NCI-H2227 (cell line): Measurements from ENCODE around the gene ZNF622.
A peak's percentile ranks its signal among the peaks of the same experiment; 100 is the strongest.
"Not testable (repeated sequence)": the region's sequence is repeated elsewhere in the genome, so short reads cannot be mapped to it uniquely, and the experiment has no call there.

ENCODE experiments used
- DNase-seq: peaks from one replicate; lab custom pipeline; 2025; ENCODE audit not compliant: unreplicated experiment; lab: John Stamatoyannopoulos, UW

ZNF622 gene

DNA sequence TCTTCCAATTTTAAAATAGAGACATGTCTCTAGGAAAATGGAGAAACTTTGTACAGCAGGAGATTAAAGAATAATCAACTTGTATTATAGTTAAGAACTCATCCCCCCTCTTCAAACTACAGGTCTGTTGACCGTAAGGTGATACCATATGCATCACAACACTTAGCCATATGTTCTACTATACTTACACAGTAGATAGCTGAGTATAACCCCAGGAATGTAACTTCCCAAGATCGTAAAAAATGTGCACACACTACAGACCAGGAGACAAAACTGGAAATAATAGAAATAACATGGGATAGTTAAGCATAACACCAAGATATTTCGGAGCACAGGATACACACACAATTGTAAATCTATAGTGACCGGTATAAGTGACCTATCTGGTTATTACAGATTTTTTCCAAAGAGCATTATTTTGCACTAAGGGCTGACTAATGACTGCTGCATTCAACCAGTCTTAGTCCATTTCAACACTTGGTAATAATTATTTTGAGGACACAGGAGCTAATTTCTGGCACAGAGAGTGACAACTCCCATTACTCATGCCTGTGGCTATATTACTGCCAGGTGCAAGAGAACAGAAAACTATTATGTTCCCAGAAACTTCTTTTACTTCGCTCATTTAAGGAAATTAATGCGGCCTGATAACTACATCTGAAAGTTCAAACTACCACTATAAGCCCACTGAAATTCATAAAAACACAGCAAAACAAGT lies 15.4 kb upstream of the ZNF622 start:
- no peak for DNase-seq

DNA sequence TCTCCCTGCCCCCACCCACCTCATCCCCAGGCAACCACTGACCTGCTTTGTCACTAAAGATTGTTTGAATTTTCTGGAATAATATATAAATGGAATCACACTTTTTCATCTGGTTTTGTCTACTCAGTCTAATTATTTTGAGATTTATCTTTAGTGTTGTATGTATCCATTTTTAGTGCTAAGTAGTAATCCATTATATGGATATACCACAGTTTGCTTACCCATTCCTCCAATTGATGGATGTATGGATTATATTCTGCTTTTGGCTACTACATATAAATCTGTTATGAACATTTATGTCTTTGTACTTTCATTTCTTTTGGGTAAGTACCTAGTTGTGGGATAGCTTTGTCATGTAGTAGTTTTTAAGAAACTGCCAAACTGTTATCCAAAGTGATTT lies 14.5 kb upstream of the ZNF622 start:
- no peak for DNase-seq

DNA sequence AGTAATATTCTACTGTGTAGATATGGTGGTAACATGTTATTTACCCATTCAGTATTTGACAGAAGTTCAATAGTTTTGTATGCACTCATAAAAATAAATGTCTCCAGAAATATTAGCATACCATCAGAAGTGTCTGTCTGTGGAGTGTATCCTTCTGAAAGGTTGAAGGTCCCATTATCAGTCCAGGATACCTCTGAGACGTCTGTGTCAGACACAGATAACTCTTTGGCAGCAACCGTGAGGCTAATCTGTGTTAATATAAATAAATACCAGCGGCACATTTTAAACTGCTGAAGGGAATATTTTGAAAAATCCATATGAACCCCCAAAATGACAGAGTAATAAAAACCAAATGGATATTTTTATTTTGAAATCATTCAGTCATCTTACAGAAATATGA lies 11.9 kb upstream of the ZNF622 start:
- DNase-seq, result no peak

DNA sequence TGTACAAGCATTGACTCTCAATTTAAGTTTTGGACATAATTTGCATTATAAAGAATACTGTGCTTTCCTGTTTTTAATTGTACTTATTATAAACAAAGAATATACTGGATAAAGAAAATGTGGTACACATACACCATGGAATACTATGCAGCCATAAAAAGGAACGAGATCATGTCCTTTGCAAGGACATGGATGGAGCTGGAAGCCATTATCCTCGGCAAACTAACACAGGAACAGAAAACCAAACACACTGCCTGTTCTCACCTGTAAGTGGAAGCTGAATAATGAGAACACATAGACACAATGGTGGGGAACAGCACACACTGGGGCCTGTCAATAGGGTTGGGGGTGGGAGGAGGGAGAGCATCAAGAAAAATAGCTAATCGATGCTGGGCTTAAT lies 10.8 kb upstream of the ZNF622 start:
- not testable (repeated sequence) for DNase-seq

DNA sequence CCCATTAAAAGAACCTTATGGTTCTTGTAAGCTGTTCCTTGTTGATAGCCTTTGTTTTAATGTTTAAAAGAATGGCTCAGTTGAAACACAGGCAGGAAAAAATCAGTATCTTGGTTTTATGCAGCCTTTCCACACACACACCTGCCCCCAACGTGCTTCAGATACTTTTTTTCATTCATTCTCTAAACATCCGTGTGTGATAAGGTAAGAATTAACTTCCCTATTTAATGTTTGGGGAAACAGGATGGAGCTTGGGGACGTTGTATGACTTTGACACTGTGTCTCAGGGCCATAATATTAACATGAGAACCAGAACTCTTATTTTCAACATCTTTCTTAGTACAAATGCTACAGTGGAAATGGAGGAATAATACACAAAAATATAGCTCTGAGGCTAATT lies 5.8 kb upstream of the ZNF622 start:
- DNase-seq, result no peak

DNA sequence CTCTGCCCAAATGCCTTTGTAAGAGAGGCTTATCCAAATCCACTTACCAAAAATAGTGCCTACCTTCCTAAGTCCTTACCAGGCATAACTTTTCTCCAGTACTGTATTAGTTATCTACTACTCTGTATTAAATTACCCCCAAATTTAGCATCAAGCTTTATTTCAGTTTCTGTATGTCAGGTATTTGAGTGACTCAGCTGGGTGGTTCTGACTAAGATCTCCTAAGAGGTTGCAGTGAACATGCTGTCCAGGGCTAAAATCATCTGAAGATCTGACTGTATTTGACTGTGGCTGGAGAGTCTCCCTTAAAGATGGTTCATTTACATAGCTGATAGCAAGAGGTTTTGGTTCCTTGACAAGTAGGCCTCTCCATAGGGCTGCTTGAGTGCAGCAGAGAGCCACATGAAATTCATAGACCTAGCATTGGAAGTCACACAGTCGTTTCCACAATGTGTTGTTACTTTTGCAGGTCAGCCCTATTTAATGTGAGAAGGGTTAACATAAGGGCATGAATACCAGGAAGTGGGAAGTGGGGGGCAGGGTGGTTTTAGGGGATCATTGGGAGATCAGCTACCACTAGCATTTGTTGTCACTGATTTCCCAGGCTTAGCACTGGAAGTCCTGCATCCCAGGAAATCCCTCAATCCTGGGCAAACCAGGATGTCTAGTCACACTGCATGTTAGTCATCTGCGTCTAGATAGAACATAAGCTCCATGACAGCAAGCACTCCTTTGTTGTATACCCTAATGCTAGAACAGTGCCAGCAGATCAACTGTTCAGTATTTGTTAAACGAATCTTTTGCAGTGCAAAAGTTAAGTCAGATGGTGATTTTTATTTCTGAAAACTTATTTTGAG lies 2.0 kb upstream of the ZNF622 start:
- no peak for DNase-seq

DNA sequence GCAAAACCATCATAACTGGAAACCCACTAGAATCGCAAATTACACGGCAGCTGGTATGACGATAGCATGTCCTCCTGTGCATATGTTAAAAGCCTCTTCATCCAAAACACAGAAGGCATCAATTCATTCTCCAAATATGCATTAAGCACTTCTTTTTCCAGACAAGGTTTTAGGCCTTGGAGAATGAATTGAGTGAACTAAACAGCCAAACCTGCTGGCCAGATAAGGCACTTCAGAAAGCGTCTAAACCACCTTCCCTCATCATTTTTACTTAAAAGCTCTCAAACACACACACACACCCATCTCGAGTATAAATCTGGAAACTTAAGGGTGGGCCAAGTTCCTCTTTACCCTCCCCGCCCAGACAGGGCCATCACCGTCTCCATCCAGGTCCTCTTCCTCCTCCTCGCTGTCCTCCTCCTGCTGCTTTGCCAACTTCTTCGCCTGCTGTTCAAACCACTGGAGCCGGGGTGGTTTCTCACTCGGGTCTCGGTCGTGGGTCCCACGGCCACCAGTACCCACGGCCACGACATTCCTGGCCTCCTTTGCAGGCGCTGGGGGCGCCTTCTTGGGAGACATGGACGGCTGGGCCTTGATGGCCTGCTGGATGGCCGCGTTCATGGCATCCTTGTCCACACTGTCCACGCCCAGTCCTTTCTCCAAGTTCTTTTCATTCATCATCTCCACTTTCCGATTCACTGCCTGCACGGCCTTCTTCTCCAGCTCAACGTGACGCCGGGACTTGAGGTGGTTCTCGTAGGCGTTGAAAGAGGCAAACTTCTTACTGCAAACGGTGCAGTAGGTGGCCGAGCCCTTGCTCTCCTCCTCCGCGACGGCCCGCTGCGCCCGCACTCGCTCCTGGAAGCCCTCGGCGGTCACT lies 696 bp downstream of the ZNF622 start:
- DNase-seq, result no peak

DNA sequence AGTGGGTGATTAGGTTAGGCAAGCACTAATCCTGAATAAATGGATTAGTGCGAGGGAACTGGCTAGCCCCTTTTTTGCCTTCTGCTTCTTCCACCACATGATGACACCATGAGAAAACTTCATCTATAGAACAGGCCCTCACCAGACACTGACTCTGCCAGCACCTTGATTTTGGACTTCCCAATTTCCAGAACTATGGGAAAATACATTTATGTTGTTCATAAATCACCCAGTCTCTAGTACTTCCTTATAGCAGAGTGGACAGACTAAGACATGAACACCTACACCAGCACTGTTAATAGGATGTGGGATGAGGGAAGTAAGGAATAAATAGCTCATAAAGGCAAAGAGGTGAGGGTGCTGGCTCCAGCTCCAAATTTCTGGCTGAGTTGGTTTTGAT lies 1.4 kb downstream of the ZNF622 start:
- DNase-seq, result no peak

DNA sequence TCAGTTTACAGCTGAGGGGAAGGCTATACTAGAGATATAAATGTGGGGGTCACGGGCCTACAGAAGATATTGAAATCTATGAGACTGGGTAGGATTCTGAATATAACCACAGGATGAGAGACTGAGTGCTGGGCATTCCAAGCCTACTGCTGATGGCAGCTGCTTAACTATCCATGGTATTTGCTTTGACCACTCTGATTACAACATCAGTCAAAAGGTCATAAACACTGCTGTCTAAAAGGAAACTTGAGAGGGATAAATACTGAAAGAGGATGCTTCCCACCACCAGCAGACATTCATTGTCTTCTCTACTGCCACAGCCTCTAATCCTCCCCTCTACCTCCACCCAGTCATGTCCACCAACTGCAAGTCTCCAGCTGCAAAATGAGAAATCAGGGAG lies 3.8 kb downstream of the ZNF622 start:
- no peak for DNase-seq

DNA sequence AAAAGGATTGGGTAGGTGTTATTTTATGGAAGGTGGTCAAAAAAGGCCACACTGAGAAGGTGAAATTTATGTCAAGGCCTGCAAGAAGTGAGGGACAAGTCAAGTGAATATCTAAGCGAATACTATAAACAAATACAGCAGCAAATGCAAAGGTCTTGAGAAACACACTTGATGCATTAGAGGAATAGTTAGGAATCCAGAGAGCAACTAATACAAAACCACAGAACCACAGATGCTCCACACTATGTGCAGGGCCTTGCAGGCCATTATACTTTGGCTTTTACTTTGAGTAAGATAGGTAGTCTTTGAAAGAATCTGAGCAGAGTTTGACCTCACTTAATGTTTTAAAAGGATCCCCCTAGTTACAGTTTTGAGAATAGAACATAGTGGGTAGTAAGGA lies 4.6 kb downstream of the ZNF622 start:
- no peak for DNase-seq

DNA sequence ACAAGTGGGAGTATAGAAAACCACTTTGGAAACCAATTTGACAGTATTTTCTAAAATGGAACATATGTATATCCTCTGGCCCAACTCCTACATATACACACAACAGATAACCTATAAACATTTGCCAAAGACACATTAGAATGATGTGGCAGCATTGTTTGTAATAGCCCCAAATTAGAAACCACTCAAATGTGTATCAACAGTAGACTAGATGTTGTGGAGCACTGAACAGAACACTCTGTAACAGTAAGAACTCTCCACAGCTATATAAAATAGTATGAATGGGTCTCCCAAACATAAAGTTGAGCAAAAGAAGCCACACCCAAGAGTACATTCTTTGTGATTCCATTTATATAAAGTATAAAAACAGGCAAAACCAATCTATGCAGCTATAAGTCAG lies 6.1 kb downstream of the ZNF622 start:
- no peak for DNase-seq

DNA sequence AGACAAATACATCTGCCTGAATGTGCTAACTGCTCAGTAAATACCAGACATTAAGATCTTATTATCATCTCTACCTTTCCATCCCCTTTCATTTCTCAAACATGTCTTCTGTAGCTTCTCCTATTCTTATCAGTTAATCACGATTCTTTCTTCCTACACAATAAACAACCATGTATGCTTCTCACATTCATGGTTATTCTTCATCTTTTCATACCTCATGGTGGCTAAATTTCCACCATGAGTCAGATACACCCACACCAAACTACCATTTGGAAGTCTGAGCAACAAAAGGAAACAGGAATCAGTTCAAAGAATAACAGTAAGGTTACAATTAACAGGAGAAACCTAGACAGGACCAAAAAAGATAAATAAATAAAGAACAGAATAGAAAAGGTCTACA lies 7.7 kb downstream of the ZNF622 start:
- DNase-seq, result no peak

DNA sequence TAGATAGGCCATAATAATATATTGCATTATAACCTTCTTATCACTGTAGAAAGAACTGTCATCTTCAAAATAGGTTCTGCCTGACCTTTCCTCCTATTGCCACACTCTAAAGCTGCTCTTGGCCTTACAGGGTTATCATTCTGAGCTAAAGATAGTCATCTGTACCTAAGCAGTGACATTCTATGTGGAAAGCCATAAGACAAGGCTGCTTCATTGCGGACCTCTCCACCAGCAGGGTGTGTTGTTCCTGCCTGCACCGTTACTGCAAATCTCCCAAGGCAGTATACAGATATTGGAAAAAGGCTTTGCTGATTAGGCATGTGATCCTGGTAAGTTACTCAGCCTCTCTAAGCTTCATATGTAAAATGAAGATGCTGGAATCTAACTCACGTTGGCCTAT lies 8.1 kb downstream of the ZNF622 start:
- DNase-seq, result no peak

DNA sequence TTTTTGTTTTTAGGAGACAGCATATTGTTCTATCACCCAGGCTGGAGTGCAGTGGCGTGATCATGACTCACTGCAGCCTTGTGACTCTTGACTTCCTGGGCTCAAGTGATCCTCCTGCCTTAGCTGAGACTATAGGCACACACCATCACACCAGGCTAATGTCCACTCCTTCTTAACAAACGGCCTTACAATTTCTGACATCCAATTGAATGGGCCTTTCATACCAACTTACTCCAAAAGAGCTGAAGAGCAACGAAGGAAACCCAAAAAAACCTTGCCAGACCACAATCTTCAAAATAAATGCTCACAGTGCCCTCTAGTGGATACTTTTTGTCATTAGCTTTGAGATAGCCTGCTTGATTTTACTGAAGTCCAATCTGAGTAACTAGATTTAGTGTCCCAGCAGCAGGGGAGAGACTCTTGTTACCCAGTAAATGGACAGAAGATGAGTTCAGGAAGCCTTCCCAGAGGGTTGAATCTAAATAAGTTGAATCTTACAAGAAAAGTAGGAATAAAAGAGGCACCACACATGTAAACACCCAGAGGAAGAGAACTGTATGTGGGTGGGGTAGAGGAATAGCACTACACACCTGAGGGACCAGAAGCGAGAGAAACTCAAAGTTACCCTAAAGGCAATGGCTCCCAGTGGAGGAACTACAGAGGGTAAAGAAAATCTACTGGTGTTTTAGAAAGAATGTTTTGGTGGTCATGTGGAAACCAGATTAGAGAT lies 9.3 kb downstream of the ZNF622 start:
- peak; percentile 82 for DNase-seq

DNA sequence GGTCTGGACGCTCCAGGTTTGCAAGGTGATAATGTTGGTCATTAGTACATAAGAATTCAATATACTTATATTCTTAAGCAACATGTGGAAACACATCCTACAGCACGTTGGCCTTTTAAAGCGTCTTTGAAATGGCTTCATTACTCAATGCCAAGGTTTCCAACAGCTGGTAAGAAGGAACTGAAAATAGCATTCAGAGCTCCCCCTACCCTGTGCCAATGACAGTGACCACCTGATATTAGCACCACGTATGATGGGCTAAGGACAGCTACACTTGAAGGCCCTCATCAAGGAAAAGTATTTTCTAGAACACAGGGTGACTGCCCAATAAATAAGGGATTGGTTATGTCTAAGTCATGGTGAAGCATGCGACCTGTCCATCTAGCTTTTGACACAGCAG lies 9.9 kb downstream of the ZNF622 start:
- DNase-seq, result no peak

DNA sequence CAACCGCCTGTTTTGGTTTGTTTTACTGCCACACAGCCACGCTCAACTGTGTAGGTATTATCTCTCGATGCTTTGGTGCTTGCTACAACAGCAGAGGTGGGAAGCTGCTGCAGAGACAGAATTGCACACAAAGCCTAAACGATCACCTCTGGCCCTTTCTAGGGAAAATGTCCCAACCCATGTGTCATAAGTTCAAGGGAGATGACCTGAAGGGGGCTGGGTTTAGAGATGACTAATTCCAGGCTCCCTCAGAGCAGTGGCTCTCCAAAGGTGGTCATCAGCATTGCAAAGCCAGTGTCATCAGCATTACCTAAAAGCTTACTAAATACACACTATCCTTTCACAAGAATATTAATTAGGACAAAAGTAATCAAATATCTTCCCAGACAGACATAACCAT lies 10.9 kb downstream of the ZNF622 start:
- DNase-seq, result no peak

DNA sequence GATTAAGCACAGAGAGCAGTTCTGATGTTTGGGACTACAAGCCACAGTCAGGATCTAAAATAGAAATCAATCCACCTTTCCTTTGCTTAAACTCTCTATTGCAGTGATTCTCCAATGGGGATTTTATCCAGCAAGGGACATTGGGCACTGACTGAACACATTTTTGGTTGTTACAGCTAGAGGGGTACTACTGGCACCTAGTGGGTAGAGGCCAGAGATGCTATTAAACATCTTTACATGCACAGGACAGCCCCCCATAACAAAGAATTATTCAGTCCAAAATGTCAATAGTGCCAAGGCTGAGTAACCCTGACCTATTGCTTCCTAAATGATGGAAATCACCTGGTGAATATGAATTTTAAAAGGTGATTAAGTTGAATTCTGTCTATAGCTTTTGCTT lies 12.0 kb downstream of the ZNF622 start:
- DNase-seq, result no peak

DNA sequence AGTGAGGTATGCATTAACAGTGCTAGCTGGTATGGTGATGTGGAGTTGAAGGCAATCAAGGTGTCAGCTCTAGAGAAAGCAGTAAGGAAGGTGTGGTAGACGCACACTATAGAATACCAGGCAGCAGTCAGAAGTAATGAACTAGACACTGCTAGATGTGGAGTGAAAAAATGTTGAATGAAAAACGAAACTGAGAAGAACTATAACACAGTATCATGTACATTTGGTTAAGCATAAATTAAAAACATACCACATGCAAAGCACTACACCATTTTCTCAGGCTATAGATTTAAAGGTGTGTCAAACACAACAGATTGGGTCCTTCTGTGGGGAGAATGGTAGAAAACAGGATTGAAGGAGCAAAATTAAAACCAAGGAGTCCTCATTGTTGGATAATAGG lies 15.4 kb downstream of the ZNF622 start:
- DNase-seq, result no peak

DNA sequence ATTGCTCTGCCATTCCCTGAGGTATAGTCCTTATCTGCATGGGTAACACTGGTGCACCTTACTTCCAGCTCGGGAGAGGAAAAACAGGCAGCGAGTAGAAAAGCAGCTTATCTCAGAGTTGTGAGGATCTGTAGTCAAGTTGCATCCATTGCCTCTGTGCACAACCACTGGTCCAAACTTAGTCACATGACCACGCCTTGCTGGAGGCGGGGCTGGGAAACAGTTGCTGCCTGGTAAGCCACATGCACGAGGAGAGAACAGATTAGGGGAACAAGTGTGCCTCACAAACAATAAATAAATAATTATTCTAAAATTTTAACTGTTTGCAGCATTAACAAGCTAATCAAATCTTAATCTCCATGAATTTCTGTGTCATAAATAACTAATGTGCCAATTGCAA lies 18.6 kb downstream of the ZNF622 start:
- DNase-seq, result no peak

DNA sequence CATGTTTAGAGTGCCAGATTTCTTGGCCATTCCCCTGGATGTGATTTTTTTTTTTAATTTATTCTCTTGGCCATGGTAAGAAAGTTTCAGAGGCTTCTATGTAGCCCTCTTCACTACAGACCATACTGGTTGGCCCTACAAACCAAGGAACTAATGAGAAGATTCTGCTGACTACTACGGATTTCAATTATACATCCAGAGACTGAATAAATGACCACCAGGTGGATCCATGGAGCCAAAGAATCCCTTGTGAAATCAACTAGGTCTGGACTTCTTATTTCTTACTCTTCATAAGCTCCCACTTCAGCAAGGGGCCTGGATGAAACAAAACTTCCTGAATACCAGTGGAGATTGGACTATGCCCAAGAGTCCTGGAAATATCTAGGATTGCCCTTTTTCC lies 27.6 kb downstream of the ZNF622 start:
- DNase-seq, result no peak

DNA sequence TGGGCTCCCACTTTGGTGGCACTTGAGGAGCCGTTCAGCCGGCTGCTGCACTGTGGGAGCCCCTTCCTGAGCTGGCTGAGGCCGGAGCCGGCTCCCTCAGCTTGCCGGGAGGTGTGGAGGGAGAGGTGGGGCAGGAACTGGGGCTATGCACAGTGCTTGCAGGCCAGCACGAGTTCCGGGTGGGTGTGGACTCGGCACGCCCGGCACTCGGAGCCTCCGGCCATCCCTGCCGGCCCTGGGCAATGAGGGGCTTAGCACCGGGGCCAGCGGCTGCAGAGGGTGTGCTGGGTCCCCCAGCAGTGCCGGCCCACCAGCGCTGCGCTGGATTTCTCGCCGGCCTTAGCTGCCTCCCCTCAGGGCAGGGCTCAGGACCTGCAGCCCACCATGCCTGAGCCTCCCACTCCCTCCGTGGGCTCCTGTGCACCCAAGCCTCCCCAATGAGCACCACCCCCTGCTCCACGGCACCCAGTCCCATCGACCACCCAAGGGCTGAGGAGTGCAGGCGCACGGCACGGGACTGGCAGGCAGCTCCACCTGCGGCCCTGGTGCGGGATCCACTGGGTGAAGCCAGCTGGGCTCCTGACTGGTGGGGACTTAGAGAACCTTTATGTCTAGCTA lies 29.4 kb downstream of the ZNF622 start:
- DNase-seq, result not testable (repeated sequence)
